HG03565 (cell line): ENCODE data around the gene NUDT16.

Source experiments
- ATAC-seq: cut with Tn5 transposase; IDR thresholded peaks from one replicate; pipeline ENCODE4 v1.9.1; 2021; ENCODE audit warnings: mild to moderate bottlenecking, moderate library complexity; ENCODE audit not compliant: unreplicated experiment

NUDT16 gene

DNA sequence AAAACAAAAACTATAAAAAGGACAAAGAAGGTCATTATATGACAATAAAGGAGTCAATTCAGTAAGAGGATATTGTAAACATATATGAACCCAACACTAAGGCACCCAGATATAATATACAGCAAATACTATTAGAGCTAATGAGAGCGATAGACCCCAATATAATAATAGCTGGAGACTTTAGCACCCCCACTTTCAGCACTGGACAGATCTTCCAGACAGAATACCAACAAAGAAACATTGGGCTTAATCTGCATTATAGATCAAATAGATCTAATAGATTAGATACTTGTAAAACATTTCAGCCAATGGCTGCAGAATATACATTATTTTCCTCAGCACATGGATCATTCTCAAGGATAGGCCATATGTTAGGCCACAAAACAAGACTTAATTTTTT is 53.4 kb downstream of the NUDT16 start:
- no peak for ATAC-seq
